Fibroblast of skin of right quadriceps (primary cell): Measurements from ENCODE around the gene SHISA9.
"Not testable (repeated sequence)": the region's sequence is repeated elsewhere in the genome, so short reads cannot be mapped to it uniquely, and the experiment has no call there.

Experiments
- DNase-seq: peaks from one replicate; pipeline ENCODE4 v3.0.0-alpha.2; 2013

Gene SHISA9

GRCh38 chr16:12901597-12902461 lies at the start of gene SHISA9:
TSS of gene SHISA9 (plus strand) at chr16:12901598.
- no peak for DNase-seq

GRCh38 chr16:12853972-12854371 lies 47.4 kb upstream of the SHISA9 start:
- no peak for DNase-seq

GRCh38 chr16:12857435-12857834 lies 44.0 kb upstream of the SHISA9 start:
- DNase-seq, result not testable (repeated sequence)

- DNase-seq, result no peak
Observed at GRCh38 chr16:12862327-12862726, 39.1 kb upstream of the SHISA9 start.

- no peak for DNase-seq
Observed at GRCh38 chr16:12862941-12863340, 38.5 kb upstream of the SHISA9 start.

- no peak for DNase-seq
Observed at GRCh38 chr16:12866981-12867551, 34.3 kb upstream of the SHISA9 start.

- DNase-seq, result no peak
Observed at GRCh38 chr16:12868169-12868568, 33.2 kb upstream of the SHISA9 start.

GRCh38 chr16:12868788-12869187 lies 32.6 kb upstream of the SHISA9 start:
- no peak for DNase-seq

- peak; percentile 10 for DNase-seq
Observed at GRCh38 chr16:12869698-12870427, 31.5 kb upstream of the SHISA9 start.

GRCh38 chr16:12871784-12872183 lies 29.6 kb upstream of the SHISA9 start:
- no peak for DNase-seq

- peak; percentile 91 for DNase-seq
Observed at GRCh38 chr16:12874186-12874585, 27.2 kb upstream of the SHISA9 start.

- DNase-seq, result no peak
Observed at GRCh38 chr16:12876778-12877177, 24.6 kb upstream of the SHISA9 start.

- DNase-seq, result no peak
Observed at GRCh38 chr16:12878973-12879372, 22.4 kb upstream of the SHISA9 start.

- DNase-seq, result no peak
Observed at GRCh38 chr16:12879812-12880211, 21.6 kb upstream of the SHISA9 start.

GRCh38 chr16:12881182-12881581 lies 20.2 kb upstream of the SHISA9 start:
- no peak for DNase-seq

GRCh38 chr16:12881740-12882139 lies 19.7 kb upstream of the SHISA9 start:
- DNase-seq, result no peak

- no peak for DNase-seq
Observed at GRCh38 chr16:12885742-12886141, 15.7 kb upstream of the SHISA9 start.

- DNase-seq, result no peak
Observed at GRCh38 chr16:12891836-12892235, 9.6 kb upstream of the SHISA9 start.

GRCh38 chr16:12893050-12893750 lies 8.2 kb upstream of the SHISA9 start:
- DNase-seq, result no peak

GRCh38 chr16:12896562-12896961 lies 4.8 kb upstream of the SHISA9 start:
- peak; percentile 37 for DNase-seq

GRCh38 chr16:12898551-12898950 lies 2.8 kb upstream of the SHISA9 start:
- DNase-seq, result no peak

GRCh38 chr16:12899529-12900143 lies 1.8 kb upstream of the SHISA9 start:
- no peak for DNase-seq

GRCh38 chr16:12900156-12900555 lies 1.2 kb upstream of the SHISA9 start:
- no peak for DNase-seq
